CD4-positive, alpha-beta T cell treated with Interleukin-21 for 1 hour (primary cell): ENCODE measurements around the gene ZNF593OS.

Experiments used
- DNase-seq: peaks from one replicate; pipeline ENCODE4 v3.0.0-alpha.2; 2020

ZNF593OS gene

DNA sequence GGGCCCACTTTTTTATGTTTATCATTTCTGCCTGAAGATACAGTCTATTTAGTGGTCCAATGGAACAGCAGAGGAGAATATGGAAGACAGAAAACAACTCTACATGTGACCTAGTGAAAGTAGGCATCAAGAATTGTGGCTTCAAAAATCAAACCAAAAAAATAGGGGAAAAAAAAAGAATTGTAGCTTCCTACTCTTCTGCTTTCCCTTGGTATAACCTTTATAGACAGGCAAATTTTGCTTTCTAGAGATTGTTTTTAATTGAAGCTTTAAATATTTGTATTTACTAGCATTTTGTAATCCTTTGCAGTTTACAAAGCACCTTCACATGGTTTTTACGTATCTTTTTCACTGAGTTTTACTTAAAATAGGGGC is 45.7 kb downstream of the ZNF593OS start:
- no peak for DNase-seq

DNA sequence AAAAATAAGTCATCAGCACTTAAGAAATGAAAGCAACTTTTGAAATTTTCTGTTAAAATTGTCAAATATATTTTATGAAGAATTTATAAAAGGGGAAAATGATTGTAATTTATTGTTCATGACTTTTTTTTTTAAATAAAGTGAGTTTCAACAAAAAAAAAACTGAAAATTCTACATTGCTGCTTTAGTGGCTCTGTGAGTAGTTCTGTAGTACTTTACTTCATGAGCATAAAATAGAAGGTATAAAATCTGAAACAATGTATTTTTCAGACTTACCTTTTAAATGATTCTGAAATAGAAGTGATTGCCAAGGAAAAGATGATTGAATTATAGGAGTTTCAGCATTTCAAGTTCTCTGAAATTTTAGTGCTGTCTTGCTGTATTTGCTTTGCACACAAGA is 46.2 kb downstream of the ZNF593OS start:
- DNase-seq = no peak

DNA sequence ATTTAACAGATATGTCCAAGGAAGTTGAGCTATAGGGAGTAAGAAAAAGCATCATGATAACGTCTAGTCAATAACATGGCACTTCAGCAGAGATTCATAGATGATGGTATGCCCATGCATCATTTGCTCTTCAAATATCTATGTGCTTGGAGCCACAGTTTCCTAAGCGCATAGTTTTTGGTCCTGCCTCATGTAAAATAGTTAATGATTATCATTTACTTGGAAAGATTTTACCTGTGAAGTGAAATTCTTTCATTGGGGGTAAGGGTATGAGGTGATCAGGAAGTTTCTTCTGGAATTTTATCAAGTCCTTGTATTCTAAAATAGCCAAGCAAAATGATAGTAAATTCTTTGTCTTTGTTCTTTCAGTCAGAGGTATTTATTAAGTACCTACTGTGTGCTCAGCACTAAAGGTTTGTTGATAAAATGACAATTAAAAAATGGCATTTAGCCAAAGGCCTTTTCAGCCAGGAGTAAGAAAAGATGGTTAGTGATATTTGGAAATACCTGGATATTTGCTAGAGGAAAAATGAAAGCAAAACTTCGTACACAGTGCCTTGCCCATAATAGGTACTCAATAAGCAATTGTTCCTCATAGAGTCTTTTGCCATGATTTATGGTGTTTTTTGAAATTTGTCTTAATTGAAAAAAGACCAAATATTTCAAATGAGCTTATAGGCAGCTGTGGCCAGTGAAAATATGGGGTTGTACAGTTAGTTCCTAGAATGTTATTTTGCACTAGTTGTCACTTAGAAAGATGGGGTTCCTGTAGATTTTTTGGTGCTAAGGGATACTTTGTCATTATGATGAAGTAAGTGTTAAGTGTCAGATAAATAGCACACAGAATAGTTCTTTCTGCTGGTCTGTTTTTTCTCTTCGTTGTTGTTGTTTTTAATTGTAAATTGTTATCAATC is 47.0 kb downstream of the ZNF593OS start:
- DNase-seq = no peak

DNA sequence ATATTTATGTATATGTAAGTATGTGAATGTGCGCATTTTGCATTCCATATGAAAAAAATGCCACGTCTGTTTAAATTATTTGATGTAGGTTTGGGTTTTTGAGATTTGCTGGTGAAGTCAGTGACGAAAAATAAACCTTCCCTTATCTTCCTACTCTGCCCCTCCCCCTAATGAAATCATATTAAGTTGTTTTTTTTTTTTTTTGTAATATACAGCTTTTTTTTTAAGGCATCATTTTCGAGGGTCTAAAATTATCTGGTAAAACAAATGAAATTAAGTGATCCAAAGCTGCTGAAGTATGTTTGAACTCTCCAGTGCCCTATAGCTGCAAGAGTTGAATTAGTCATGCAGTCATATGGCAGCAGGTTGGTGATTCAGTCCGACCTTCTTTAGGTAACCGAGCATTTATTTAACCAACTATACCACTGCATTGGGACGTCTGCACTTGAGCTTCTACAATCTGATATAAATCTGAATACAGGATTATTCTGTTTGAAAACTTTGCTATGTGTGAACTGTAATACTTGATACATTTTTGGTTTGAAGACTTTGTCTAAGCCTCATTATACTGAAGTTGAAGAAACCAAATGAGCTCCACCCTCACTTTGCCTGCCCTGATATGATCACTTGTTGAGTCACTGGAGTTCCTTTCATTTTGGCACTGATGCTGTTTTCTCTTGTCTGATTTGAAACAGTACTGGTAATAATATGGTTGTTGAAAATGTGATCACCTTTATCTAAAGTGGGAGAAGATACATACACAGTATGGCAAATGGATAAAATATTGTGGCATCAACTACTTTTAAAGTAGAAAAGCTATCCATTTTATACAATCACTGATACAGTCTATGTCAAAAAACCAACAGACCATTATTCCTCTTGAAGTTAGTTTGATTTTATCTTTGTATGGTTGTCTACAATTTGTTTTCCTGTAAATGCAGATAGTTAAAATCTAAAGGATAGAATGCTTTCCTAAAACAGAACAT is 48.4 kb downstream of the ZNF593OS start:
- no peak for DNase-seq

DNA sequence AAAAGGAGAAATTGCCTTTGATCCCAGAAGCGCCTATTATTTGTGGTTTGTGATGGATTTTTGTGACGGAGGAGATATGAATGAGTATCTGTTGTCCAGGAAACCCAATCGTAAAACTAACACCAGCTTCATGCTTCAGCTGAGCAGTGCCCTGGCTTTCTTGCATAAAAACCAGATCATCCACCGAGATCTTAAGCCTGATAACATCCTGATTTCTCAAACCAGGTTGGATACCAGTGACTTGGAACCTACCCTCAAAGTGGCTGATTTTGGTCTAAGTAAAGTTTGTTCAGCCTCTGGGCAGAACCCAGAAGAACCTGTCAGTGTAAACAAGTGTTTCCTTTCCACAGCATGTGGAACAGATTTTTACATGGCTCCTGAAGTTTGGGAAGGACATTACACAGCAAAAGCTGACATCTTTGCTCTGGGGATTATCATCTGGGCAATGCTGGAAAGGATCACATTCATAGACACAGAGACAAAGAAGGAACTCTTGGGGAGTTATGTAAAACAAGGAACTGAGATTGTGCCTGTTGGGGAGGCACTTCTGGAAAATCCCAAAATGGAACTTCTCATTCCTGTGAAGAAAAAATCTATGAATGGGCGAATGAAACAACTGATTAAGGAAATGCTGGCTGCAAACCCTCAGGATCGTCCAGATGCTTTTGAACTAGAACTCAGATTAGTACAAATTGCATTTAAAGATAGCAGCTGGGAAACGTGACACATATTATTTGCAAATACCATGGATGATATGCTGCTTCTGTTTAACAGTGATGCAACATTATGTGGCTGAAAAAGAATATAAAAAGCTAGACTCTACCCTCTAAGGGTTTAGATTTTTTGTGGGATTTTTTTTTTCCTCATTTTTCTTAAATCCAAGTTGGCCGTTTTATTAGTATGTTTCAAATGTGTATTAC is 49.5 kb downstream of the ZNF593OS start:
- no peak for DNase-seq

DNA sequence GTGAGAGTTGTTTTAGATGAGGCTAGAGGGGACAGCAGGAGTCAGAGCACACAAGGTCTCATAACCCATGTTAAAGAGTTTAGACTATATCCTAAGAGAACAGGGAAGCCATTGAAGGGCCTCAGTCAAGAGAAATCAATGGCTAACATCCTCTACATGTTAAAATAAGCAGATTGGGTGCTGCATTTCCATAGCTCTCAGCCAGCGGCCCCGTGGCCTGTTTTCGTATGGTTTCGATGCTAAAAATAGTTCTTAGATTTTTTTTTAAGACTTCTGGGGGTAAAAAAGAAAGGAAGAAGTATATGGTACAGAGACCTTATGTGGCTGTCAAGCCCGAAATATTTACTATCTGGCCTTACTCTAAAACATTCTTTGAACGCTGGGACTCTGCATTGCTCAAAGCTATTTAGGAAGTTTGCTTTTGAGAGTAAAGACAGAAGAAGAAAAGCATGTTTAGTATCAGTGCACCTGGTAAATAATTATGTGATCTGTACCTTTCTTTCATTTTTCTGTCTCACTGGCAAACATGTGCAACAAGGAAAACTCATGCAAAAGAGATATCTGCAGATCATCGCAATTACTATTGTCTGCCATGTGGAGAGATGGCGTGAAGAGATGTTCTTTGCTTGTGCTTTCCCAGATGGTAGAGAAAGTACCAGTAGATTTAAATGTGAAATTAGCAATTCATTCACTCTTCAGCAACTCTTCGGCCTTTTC is 51.6 kb downstream of the ZNF593OS start:
- no peak for DNase-seq
